Globus pallidus (tissue), 1 donor: ENCODE data around the gene ATOH8.
A peak's percentile ranks its signal among the peaks of the same experiment; 100 is the strongest.
"Not testable (repeated sequence)": the region's sequence is repeated elsewhere in the genome, so short reads cannot be mapped to it uniquely, and the experiment has no call there.

Source experiments
- DNase-seq: peaks from one replicate; pipeline ENCODE4 v3.0.0-alpha.2; 2015; ENCODE audit warnings: low spot score

Gene ATOH8

DNA sequence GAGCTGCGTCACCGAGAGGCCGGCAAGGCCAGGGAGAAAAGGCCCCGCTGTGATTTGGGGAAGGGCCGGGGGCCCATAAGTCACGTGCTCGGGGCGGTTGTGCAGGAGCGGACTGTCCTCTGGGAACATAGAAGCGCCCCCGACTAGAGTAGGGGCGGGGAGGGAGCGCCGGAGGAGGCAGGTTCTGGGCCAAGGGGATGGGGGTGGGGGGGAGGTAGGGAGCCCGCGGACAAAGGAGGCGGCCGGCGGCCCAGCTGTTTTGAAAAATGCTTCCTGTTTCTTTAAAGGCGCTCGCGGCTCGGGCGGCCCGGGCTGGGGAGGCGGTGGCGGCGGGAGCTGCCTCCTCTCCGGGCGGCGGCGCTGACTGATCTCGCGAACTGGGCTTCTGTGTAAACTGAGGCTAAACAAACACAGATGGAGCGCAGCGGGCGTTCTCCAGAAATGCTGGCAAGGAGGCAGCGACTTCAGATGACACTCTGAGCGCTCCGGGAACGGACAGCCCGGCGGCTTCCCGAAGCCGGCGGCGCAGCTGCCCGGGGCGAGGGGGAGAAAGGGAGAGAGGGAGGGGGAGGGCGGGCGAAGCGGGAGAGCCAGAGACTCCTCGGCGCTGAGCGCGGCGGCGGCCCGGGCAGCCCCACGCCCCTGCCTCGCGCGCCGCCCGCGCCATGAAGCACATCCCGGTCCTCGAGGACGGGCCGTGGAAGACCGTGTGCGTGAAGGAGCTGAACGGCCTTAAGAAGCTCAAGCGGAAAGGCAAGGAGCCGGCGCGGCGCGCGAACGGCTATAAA lies at the start of gene ATOH8:
Gene ATOH8, plus strand, starts transcription at position 467 of the 788 bp plus-strand sequence. Its CDS starts 199 bp downstream, at position 666.
- DNase-seq, result peak; percentile 68

GRCh38 chr2:85704038-85704437 lies 49.8 kb upstream of the ATOH8 start:
- DNase-seq, result no peak

- DNase-seq, result no peak
Measured at GRCh38 chr2:85704800-85705679, 48.8 kb upstream of the ATOH8 start.

- DNase-seq, result no peak
Measured at GRCh38 chr2:85705680-85706039, 48.1 kb upstream of the ATOH8 start.

GRCh38 chr2:85706063-85706462 lies 47.7 kb upstream of the ATOH8 start:
- no peak for DNase-seq

GRCh38 chr2:85706599-85707296 lies 47.0 kb upstream of the ATOH8 start:
- peak; percentile 61 for DNase-seq

- peak; percentile 77 for DNase-seq
Measured at GRCh38 chr2:85707304-85707703, 46.5 kb upstream of the ATOH8 start.

- no peak for DNase-seq
Measured at GRCh38 chr2:85708641-85709040, 45.1 kb upstream of the ATOH8 start.

- DNase-seq, result no peak
Measured at GRCh38 chr2:85709401-85709811, 44.4 kb upstream of the ATOH8 start.

GRCh38 chr2:85710687-85711577 lies 42.9 kb upstream of the ATOH8 start:
- no peak for DNase-seq

- DNase-seq, result no peak
Measured at GRCh38 chr2:85711578-85712060, 42.2 kb upstream of the ATOH8 start.

GRCh38 chr2:85712336-85712735 lies 41.5 kb upstream of the ATOH8 start:
- no peak for DNase-seq

- DNase-seq, result no peak
Measured at GRCh38 chr2:85712849-85713612, 40.8 kb upstream of the ATOH8 start.

GRCh38 chr2:85713836-85714235 lies 40.0 kb upstream of the ATOH8 start:
- DNase-seq, result no peak

DNA sequence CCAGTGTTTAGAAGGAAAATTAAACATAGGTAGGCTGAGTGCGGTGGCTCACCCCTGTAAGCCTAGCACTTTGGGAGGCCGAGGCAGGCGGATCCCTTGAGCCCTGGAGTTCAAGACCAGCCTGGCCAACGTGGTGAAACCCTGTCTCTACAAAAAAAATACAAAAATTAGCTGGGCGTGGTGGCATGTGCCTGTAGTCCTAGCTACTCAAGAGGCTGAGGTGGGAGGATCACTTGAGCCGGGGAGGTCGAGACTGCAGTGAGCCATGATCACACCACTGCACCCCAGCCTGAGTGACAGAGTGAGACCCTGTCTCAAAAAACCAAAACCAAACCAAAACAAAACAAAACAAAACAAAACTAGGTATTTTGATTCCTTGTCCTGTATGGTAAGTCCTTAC lies 39.4 kb upstream of the ATOH8 start:
- not testable (repeated sequence) for DNase-seq

DNA sequence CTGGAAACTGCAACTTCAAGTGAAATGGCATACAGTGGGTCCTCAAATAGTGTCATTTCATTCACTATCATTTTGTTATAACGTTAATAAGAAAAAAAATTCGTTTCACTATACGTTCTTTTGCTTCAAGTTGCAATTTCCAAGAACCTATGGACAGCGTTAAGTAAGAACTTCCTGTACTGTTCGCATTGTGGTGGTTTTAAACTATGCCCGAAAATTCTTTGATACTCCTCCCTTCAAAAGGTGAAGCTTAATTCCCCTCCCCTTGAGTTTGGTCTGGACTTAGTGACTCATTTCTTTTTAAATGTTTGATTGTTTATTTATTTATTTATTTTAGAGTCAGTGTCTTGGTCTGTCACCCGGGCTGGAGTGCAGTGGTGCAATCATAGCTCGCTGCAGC lies 39.0 kb upstream of the ATOH8 start:
- DNase-seq, result no peak

GRCh38 chr2:85716346-85716914 lies 37.4 kb upstream of the ATOH8 start:
- no peak for DNase-seq

- DNase-seq, result no peak
Measured at GRCh38 chr2:85717308-85718008, 36.3 kb upstream of the ATOH8 start.

DNA sequence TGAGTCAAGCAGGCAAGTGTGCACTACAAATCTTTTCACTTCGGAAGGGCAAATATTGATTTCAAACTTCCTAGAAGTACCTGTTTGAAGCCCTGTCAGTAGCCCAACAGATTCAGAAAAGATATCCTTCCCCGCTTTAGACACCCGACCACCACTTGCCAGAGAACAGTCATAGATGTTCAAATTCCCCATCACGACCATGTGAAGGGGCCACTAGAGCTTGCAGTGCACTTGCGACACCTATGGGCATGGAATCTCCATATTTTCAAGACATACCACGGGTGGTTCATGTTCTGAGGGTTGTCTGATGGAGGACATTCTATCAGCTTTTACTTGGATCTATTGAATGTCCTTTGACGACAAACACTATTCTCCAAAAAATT lies 35.8 kb upstream of the ATOH8 start:
- no peak for DNase-seq
